Trophoblast cell (in vitro differentiated cells and primary cell): ENCODE data around the gene RPL35A.
A peak's percentile ranks its signal among the peaks of the same experiment; 100 is the strongest.
"Not testable (repeated sequence)": the region's sequence is repeated elsewhere in the genome, so short reads cannot be mapped to it uniquely, and the experiment has no call there.

ENCODE experiments used
- DNase-seq, 2 donors: peaks; one replicate each; pipeline ENCODE4 v3.0.0-alpha.2; 2016
- H2AFZ ChIP-seq: 2 replicates; pipeline ENCODE4 v1.6.1; 2013; ENCODE audit warnings: low read length, moderate library complexity, mild to moderate bottlenecking; ENCODE audit not compliant: insufficient read depth, poor library complexity
- H2AK5ac ChIP-seq: 2 replicates; pipeline ENCODE4 v1.6.1; 2013; ENCODE audit warnings: mild to moderate bottlenecking, low read length
- H2BK120ac ChIP-seq: 2 replicates; pipeline ENCODE4 v1.6.1; 2013; ENCODE audit warnings: low read length, mild to moderate bottlenecking, moderate library complexity; ENCODE audit not compliant: insufficient read depth, poor library complexity
- H2BK12ac ChIP-seq: 2 replicates; pipeline ENCODE4 v1.6.1; 2013; ENCODE audit warnings: mild to moderate bottlenecking, low read length, moderate library complexity
- H2BK5ac ChIP-seq: 2 replicates; pipeline ENCODE4 v1.6.1; 2013; ENCODE audit warnings: low read length, low read depth, moderate library complexity, mild to moderate bottlenecking; ENCODE audit not compliant: poor library complexity
- H3K14ac ChIP-seq: 2 replicates; pipeline ENCODE4 v1.6.1; 2013; ENCODE audit warnings: mild to moderate bottlenecking, low read length
- H3K18ac ChIP-seq: 2 replicates; pipeline ENCODE4 v1.6.1; 2013; ENCODE audit warnings: mild to moderate bottlenecking, low read length
- H3K23ac ChIP-seq: 2 replicates; pipeline ENCODE4 v1.6.1; 2013; ENCODE audit warnings: low read length
- H3K27ac ChIP-seq: 2 replicates; pipeline ENCODE4 v1.5.1; 2013; ENCODE audit warnings: low read depth, mild to moderate bottlenecking, inconsistent platforms, low read length, moderate library complexity
- H3K27me3 ChIP-seq: 2 replicates; pipeline ENCODE4 v1.6.1; 2013; ENCODE audit warnings: inconsistent platforms, mild to moderate bottlenecking, low read length, moderate library complexity; ENCODE audit not compliant: insufficient read depth
- H3K36me3 ChIP-seq, 2 experiments: 1 replicate in 1 of 2; 2 replicates in 1 of 2; pipeline ENCODE4 v1.6.1; 2013; ENCODE audit warnings: low read length in 2 of 2, mild to moderate bottlenecking in 2 of 2, moderate library complexity in 1 of 2; ENCODE audit not compliant: insufficient read depth in 2 of 2, control insufficient read depth in 1 of 2
- H3K4ac ChIP-seq: 2 replicates; pipeline ENCODE4 v1.6.1; 2013; ENCODE audit warnings: low read depth, mild to moderate bottlenecking, low read length, moderate library complexity
- H3K4me1 ChIP-seq, 2 experiments: 1 replicate in 1 of 2; 2 replicates in 1 of 2; pipeline ENCODE4 v1.6.1; 2013; ENCODE audit warnings: low read length in 2 of 2, mild to moderate bottlenecking in 2 of 2, moderate library complexity in 1 of 2; ENCODE audit not compliant: insufficient read depth in 2 of 2, control insufficient read depth in 1 of 2
- H3K4me2 ChIP-seq: 2 replicates; pipeline ENCODE4 v1.6.1; 2013; ENCODE audit warnings: inconsistent platforms, mild to moderate bottlenecking, low read length, moderate library complexity
- H3K4me3 ChIP-seq: 2 replicates; pipeline ENCODE4 v1.5.1; 2013; ENCODE audit warnings: mild to moderate bottlenecking, low read depth, low read length, inconsistent platforms
- H3K79me1 ChIP-seq: one replicate; pipeline ENCODE4 v1.6.1; 2013; ENCODE audit warnings: low read length
- H3K79me2 ChIP-seq: 2 replicates; pipeline ENCODE4 v1.6.1; 2013; ENCODE audit warnings: low read length, mild to moderate bottlenecking; ENCODE audit not compliant: control insufficient read depth, insufficient read depth, poor library complexity
- H3K9ac ChIP-seq: 2 replicates; pipeline ENCODE4 v1.6.1; 2013; ENCODE audit warnings: mild to moderate bottlenecking, low read length
- H3K9me3 ChIP-seq: 2 replicates; pipeline ENCODE4 v1.6.1; 2013; ENCODE audit warnings: low read depth, mild to moderate bottlenecking, control low read depth, inconsistent platforms, low read length; ENCODE audit not compliant: insufficient read depth
- H4K12ac ChIP-seq: 2 replicates; pipeline ENCODE4 v1.6.1; 2013; ENCODE audit warnings: low read depth, mild to moderate bottlenecking, low read length, moderate library complexity
- H4K8ac ChIP-seq: 2 replicates; pipeline ENCODE4 v1.6.1; 2013; ENCODE audit warnings: low read depth, mild to moderate bottlenecking, low read length, moderate library complexity
- H4K91ac ChIP-seq: one replicate; pipeline ENCODE4 v1.6.1; 2013; ENCODE audit warnings: low read depth, mild to moderate bottlenecking, low read length, moderate library complexity
- WGBS: extraction: QIAGEN DNeasy Blood & Tissue Kit; methylation state at CpG from one replicate; pipeline ENCODE4 v1.1.7; 2013; ENCODE audit warnings: missing lambda C conversion rate; ENCODE audit not compliant: insufficient read length, insufficient coverage; ENCODE audit errors: extremely low coverage; 5-methylcytosine and 5-hydroxymethylcytosine counted together

Gene RPL35A

GRCh38 chr3:197907196-197907595 lies 42.8 kb upstream of the RPL35A start:
- Histone ChIP-seq H3K18ac (no peak overlapping the region), H4K12ac (no peak overlapping the region), H3K4me1 (peaks cover 0 to 3% of the 10 kb centered on the region in 2 experiments), H2AFZ (no peak overlapping the region), H3K27ac (no peak overlapping the region), H3K79me1 (no peaks in the 10 kb centered on the region), H2AK5ac (no peak overlapping the region), H2BK12ac (no peak overlapping the region), H2BK5ac (no peak overlapping the region), H3K4me3 (no peak overlapping the region), H3K27me3 (no peaks in the 10 kb centered on the region), H3K4ac (no peak overlapping the region), H3K79me2 (no peaks in the 10 kb centered on the region), H3K4me2 (no peak overlapping the region), H3K9ac (no peak overlapping the region), H3K9me3 (no peaks in the 10 kb centered on the region), H2BK120ac (no peak overlapping the region), H4K8ac (no peak overlapping the region), H4K91ac (no peak overlapping the region), H3K23ac (no peak overlapping the region), H3K36me3 (no peaks in the 10 kb centered on the region), H3K14ac (no peak overlapping the region)
- DNase-seq = no peak
- no CpG with 5 or more reads among the region's 2 CpGs for WGBS

- H3K36me3 ChIP-seq, H3K27me3 ChIP-seq, H4K8ac ChIP-seq, H3K9ac ChIP-seq, H4K91ac ChIP-seq, H2BK5ac ChIP-seq, H3K4ac ChIP-seq, H3K4me3 ChIP-seq, H3K23ac ChIP-seq, DNase-seq, H2AFZ ChIP-seq, H4K12ac ChIP-seq, H3K79me2 ChIP-seq, H3K4me2 ChIP-seq, H3K14ac ChIP-seq, H3K79me1 ChIP-seq, H3K4me1 ChIP-seq, H3K18ac ChIP-seq, H2BK12ac ChIP-seq, H2BK120ac ChIP-seq, H3K27ac ChIP-seq, H3K9me3 ChIP-seq, H2AK5ac ChIP-seq: not testable (repeated sequence)
- WGBS = no CpG with 5 or more reads among the region's 2 CpGs
These were observed 41.4 kb upstream of the RPL35A start for GRCh38 chr3:197908550-197908949.

- Histone ChIP-seq H3K23ac (no peak overlapping the region), H4K91ac (no peak overlapping the region), H3K14ac (no peak overlapping the region)
These were observed 40.9 kb upstream of the RPL35A start for GRCh38 chr3:197908957-197909701.

GRCh38 chr3:197912741-197913476 lies 37.1 kb upstream of the RPL35A start:
- Histone ChIP-seq H3K9me3 (no peaks in the 10 kb centered on the region), H3K79me1 (no peaks in the 10 kb centered on the region), H3K4me1 (no peaks in the 10 kb centered on the region), H2BK120ac (no peak overlapping the region), H3K27ac (no peak overlapping the region), H3K23ac (no peak overlapping the region), H3K14ac (no peak overlapping the region), H3K27me3 (no peaks in the 10 kb centered on the region), H3K4me2 (no peak overlapping the region), H4K12ac (peak overlapping the region; percentile 44), H3K36me3 (no peaks in the 10 kb centered on the region), H3K9ac (no peak overlapping the region), H2AK5ac (no peak overlapping the region), H3K4me3 (no peak overlapping the region), H4K91ac (no peak overlapping the region), H3K79me2 (no peaks in the 10 kb centered on the region), H3K4ac (no peak overlapping the region), H4K8ac (no peak overlapping the region), H3K18ac (no peak overlapping the region), H2AFZ (no peak overlapping the region), H2BK12ac (no peak overlapping the region), H2BK5ac (no peak overlapping the region)
- WGBS = no CpG with 5 or more reads among the region's 33 CpGs
- no peak for DNase-seq

More at GRCh38 chr3:197908957-197909701, 40.9 kb upstream of the RPL35A start:
- no peak overlapping the region for H3K27ac ChIP-seq
- no peak overlapping the region for H2BK120ac ChIP-seq
- H3K4me2 ChIP-seq = no peak overlapping the region
- no peaks in the 10 kb centered on the region for H3K9me3 ChIP-seq
- H2BK12ac ChIP-seq = no peak overlapping the region
- H2AK5ac ChIP-seq = no peak overlapping the region
- DNase-seq = no peak
- no peak overlapping the region for H4K8ac ChIP-seq
- no CpG with 5 or more reads among the region's 4 CpGs for WGBS
- no peak overlapping the region for H3K9ac ChIP-seq
- no peak overlapping the region for H4K12ac ChIP-seq
- H2AFZ ChIP-seq = no peak overlapping the region
- H3K4me1 ChIP-seq = peaks cover 0 to 3% of the 10 kb centered on the region in 2 experiments
- H2BK5ac ChIP-seq = no peak overlapping the region
- no peak overlapping the region for H3K4ac ChIP-seq
- no peak overlapping the region for H3K18ac ChIP-seq
- no peaks in the 10 kb centered on the region for H3K79me2 ChIP-seq
- no peak overlapping the region for H3K4me3 ChIP-seq
- H3K36me3 ChIP-seq = no peaks in the 10 kb centered on the region
- H3K79me1 ChIP-seq = no peaks in the 10 kb centered on the region
- no peaks in the 10 kb centered on the region for H3K27me3 ChIP-seq
